AG04450 (cell line): ENCODE measurements around the gene GPRIN2. TPM values are rescaled to one million over a fixed set of nuclear protein-coding genes. Genes with fewer than 3 reads are reported as not detected.
"Not testable (repeated sequence)": the region's sequence is repeated elsewhere in the genome, so short reads cannot be mapped to it uniquely, and the experiment has no call there.

Source experiments
- CTCF ChIA-PET: fragments of 300-600, 350-600 bp; formaldehyde crosslinking; extraction: SDS; loops from one replicate; lab custom pipeline; 2022; ENCODE audit warnings: antibody characterized with exemption, inconsistent platforms; lab: Charles Lee
- POLR2A ChIA-PET: fragments of 350-600 bp; formaldehyde crosslinking; extraction: SDS; loops from one replicate; lab custom pipeline; 2021; ENCODE audit warnings: antibody characterized with exemption, inconsistent platforms; lab: Yijun Ruan, JAX
- DNase-seq: peaks from one replicate; pipeline ENCODE4 v3.0.0-alpha.2; 2011; ENCODE audit warnings: low read depth, low spot score
- H3K27ac ChIP-seq: one replicate; pipeline ENCODE4 v1.5.1; 2012; ENCODE audit warnings: low read depth, low read length, control low read depth
- H3K27me3 ChIP-seq: one replicate; pipeline ENCODE4 v1.6.0; 2012; ENCODE audit warnings: low read length; ENCODE audit not compliant: control insufficient read depth, insufficient read depth
- H3K4me3 ChIP-seq: 2 replicates; pipeline ENCODE4 v1.5.1; 2011; ENCODE audit warnings: mild to moderate bottlenecking, low read depth, low read length, control low read depth
- H3K9me3 ChIP-seq: 2 replicates; pipeline ENCODE4 v1.5.1; 2012; ENCODE audit warnings: low read length; ENCODE audit not compliant: control insufficient read depth, insufficient read depth
- CTCF ChIP-seq: IDR thresholded peaks from 2 replicates; pipeline ENCODE4 v1.5.1; 2011; ENCODE audit warnings: low read depth, low read length, control low read depth, inconsistent platforms
- polyA plus RNA-seq: library from polyadenylated mRNA; depleted of rRNA; stranded (reverse); fragments of >200 nt; gene quantifications from 2 replicates; pipeline ENCODE4 v1.2.3, GENCODE V29; 2011

The GPRIN2 gene
- polyA plus RNA-seq, 1 experiment: not detected

- Histone ChIP-seq H3K4me3 (no peak overlapping the region), H3K27me3 (no peaks in the 10 kb centered on the region), H3K27ac (no peak overlapping the region), H3K9me3 (no peaks in the 10 kb centered on the region; the same call in 1 of the 2 replicates)
- POLR2A ChIA-PET: interaction anchor here (1.5 to 1.7 kb wide), 2 partner anchors 10 to 14 kb away, joined by 4 to 5 read pairs; no protein-coding TSS in a partner anchor
- CTCF ChIA-PET: interaction anchor here (1.0 to 1.2 kb wide), 3 partner anchors 9 to 302 kb away, joined by 3 read pairs; no protein-coding TSS in a partner anchor
- no peak for DNase-seq
- no peak for TF ChIP-seq CTCF
Observed at GRCh38 chr10:46530249-46531186, 25.9 kb downstream of the GPRIN2 start.

DNA sequence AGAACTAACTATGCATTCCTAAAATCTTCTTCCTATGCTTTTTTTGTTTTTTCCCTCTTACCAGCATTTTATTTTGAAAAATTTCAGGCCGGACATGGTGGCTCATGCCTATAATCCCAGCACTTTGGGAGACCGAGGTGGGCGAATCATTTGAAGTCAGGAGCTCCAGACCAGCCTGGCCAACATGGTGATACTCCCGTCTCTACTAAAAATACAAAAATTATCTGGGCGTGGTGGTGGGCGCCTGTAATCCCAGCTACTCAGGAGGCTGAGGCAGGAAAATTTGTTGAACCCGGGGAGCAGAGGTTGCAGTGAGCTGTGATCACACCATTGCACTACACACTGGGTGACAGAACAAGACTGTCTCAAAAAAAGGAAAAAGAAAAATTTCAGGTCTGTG, 26.7 kb downstream of the GPRIN2 start:
- H3K9me3 ChIP-seq, H3K4me3 ChIP-seq, H3K27me3 ChIP-seq, H3K27ac ChIP-seq, DNase-seq: not testable (repeated sequence)
- ChIA-PET POLR2A (interaction anchor here (1.5 to 1.7 kb wide), 2 partner anchors 10 to 13 kb away, joined by 4 to 5 read pairs; no protein-coding TSS in a partner anchor), CTCF (interaction anchor here (1.0 to 1.1 kb wide), 2 partner anchors 10 to 14 kb away, joined by 3 read pairs; no protein-coding TSS in a partner anchor)

DNA sequence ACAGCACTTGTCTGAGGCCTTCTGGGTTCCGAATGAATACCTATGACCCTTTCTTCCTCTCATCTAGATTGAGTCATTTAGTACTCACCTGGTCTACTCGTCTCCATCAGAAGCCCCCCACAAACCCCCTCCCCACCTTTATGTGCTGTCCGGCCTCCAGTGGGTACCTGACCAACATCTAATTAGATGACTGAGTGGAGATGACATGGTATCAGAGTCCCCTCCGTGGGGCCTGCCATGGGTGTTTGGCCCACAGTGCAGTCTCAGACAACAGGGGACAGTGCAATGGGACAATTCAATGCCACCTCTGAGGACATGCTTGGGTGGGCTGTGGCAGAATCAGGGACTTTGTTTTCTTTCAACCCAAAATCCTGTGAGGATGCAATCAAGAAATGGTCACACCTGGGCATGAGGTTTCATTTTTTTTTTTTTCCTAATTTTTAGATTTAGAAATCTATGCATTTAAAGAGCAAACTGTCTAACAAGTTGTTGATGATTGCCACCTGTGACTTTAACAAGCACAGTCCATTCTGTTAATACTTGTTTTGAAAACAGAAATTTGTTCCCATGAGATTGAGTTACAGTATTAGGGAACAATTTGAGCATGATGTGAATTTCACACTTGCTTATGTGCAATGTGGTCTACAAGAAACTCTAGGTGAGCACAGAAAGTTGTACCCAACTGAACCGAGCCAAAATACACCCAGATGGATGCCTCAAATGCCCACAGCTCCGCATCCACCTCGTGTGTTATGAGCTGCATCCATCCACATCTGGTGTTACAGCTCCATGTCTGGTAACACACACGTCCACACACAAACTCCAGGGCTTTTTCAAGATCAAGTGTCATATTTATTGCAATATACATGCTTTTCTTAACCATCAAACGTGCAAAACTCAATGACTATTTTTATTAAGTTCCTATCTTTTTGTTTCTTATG, 27.5 kb downstream of the GPRIN2 start:
- TF ChIP-seq CTCF: no peak
- no peak for DNase-seq
- Histone ChIP-seq H3K4me3 (no peak overlapping the region), H3K9me3 (no peaks in the 10 kb centered on the region; the same call in 1 of the 2 replicates), H3K27me3 (no peaks in the 10 kb centered on the region), H3K27ac (no peak overlapping the region)
- ChIA-PET CTCF (no interaction called here), POLR2A (no interaction called here)

DNA sequence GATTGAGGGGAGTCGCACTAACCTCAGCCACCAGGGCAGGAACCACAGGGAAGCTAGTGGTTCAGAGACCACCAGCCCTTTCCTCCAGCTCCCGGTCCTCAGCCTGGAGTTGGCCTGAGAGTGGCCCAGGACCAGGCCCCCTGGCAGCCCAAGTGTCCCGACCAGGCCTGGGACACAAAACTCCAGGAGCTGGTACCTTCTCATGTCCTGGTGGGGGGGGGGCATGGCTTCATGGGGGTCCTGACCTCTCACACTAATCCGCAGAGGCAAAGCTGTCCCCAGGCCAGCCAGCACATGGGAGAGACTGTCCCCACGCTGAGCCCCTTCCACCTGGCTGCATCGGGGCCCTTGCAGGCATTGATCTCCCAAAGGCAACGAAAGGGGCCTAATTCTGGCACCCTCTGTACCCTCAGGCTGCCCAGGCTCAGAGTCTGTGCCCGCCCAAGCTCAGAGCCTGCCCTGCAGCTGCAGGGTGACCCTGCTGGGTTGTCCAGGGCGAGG, 28.2 kb downstream of the GPRIN2 start:
- ChIA-PET CTCF (no interaction called here), POLR2A (no interaction called here)
- TF ChIP-seq CTCF: no peak
- Histone ChIP-seq H3K9me3 (no peaks in the 10 kb centered on the region; the same call in 1 of the 2 replicates), H3K27ac (no peak overlapping the region), H3K27me3 (no peaks in the 10 kb centered on the region), H3K4me3 (no peak overlapping the region)
- DNase-seq: no peak

- POLR2A ChIA-PET: no interaction called here
- Histone ChIP-seq H3K27me3 (no peaks in the 10 kb centered on the region), H3K4me3 (no peak overlapping the region), H3K9me3 (no peaks in the 10 kb centered on the region; the same call in 1 of the 2 replicates), H3K27ac (no peak overlapping the region)
- CTCF ChIA-PET: no interaction called here
- DNase-seq: no peak
- TF ChIP-seq CTCF: no peak
Observed at GRCh38 chr10:46527241-46527811, 29.1 kb downstream of the GPRIN2 start.
